Psoas muscle (tissue), 8 donors: ENCODE data around the gene DOCK3. TPM values are rescaled to one million over a fixed set of nuclear protein-coding genes. Genes with fewer than 3 reads are reported as not detected.
"Not testable (repeated sequence)": the region's sequence is repeated elsewhere in the genome, so short reads cannot be mapped to it uniquely, and the experiment has no call there.

Experiments
- ATAC-seq, 4 donors: fragments of 200-7000 bp; cut with Tn5 transposase; one replicate each; pipeline ENCODE4 v1.9.1; 2020; ENCODE audit warnings: moderate library complexity in 3 of 4, mild to moderate bottlenecking in 2 of 4
- DNase-seq, 2 donors: peaks; one replicate each; pipeline ENCODE4 v3.0.0-alpha.2; 2020
- H3K27ac ChIP-seq: fragments of 200-600 bp; one replicate; pipeline ENCODE4 v1.8.0; 2022
- H3K27me3 ChIP-seq, 3 donors: fragments of 200-600 bp in 1 of 3; one replicate each; pipeline versions ENCODE4 v1.6.1 to v1.8.0; 2013 to 2022; ENCODE audit warnings: low read length in 2 of 3, mild to moderate bottlenecking in 2 of 3, moderate library complexity in 1 of 3; ENCODE audit not compliant: insufficient read depth in 3 of 3
- H3K36me3 ChIP-seq, 2 donors: fragments of 200-600 bp in 1 of 2; one replicate each; pipeline versions ENCODE4 v1.6.1 to v1.8.0; 2013 to 2022; ENCODE audit warnings: low read depth in 1 of 2, mild to moderate bottlenecking in 1 of 2, moderate library complexity in 1 of 2; ENCODE audit not compliant: insufficient read depth in 1 of 2
- H3K4me1 ChIP-seq: fragments of 200-600 bp; one replicate; pipeline ENCODE4 v1.8.0; 2022
- H3K4me3 ChIP-seq: fragments of 200-600 bp; one replicate; pipeline ENCODE4 v1.8.0; 2022; ENCODE audit warnings: mild to moderate bottlenecking
- H3K9me3 ChIP-seq: fragments of 200-600 bp; one replicate; pipeline ENCODE4 v1.8.0; 2022
- CTCF ChIP-seq: fragments of 200-600 bp; IDR thresholded peaks from one replicate; pipeline ENCODE4 v1.8.0; 2022; ENCODE audit warnings: antibody characterized with exemption
- WGBS, 3 donors: extraction: QIAGEN DNeasy Blood & Tissue Kit; methylation state at CpG; one replicate each; pipeline versions ENCODE4 v1.1.6 to v1.1.7; 2013; 5-methylcytosine and 5-hydroxymethylcytosine counted together
- intact Hi-C, 2 donors: fragments of 100-400 bp; cut with DNase I; formaldehyde crosslinking; loops; one replicate each; pipeline versions ENCODE4 v1.11.0 to v1.14.2; 2022
- polyA plus RNA-seq, 3 donors: library from polyadenylated mRNA; stranded (reverse); fragments of 200-250 nt; gene quantifications; one replicate each; pipeline ENCODE4 v1.2.3, GENCODE V29; 2013
- total RNA-seq, 4 donors: library from RNA; stranded (reverse); fragmentation: NEBNext Ultra II Directional in 2 of 4; extraction: Animal tissue kit (Norgen Biotek cat#: 25700) in 2 of 4; gene quantifications; one replicate each; pipeline versions ENCODE4 v1.2.1 to v1.2.4, GENCODE V29; 2021 to 2023
- donor health status: healthy with polysubstance abuse.
- donor health status: DM: no; HTN: no; CAD: no; lungs with moderate emphysema.
- donor health status: Bipolar disorder and iron deficiency.
- donor health status: healthy.
- donor health status: DM: yes; HTN: yes; CAD: no.
- donor health status: DM: no; HTN: no; CAD: no.
- donor health status: DM: no; HTN: no; CAD: no.
- donor health status: DM: yes; HTN: yes; CAD: no.

DOCK3 gene
- total and polyA plus RNA-seq, 7 donors = 0.01 to 0.91 (median 0.87) TPM

- no peaks in the 10 kb centered on the region for H3K36me3 ChIP-seq
- TF ChIP-seq CTCF = no peak
- H3K27ac ChIP-seq = no peak overlapping the region
- DNase-seq = no peak
- no peaks in the 10 kb centered on the region for H3K9me3 ChIP-seq
- 88 to 97% (median 95%) methylated on average over 1 of the region's 1 CpG for WGBS, 3 donors
- ATAC-seq = no peak
- intact Hi-C loops = no loop called here
- no peaks in the 10 kb centered on the region for H3K27me3 ChIP-seq
- no peak overlapping the region for H3K4me3 ChIP-seq
- H3K4me1 ChIP-seq = no peaks in the 10 kb centered on the region
Observed at GRCh38 chr3:50923955-50924354, 249.2 kb downstream of the DOCK3 start.

DNA sequence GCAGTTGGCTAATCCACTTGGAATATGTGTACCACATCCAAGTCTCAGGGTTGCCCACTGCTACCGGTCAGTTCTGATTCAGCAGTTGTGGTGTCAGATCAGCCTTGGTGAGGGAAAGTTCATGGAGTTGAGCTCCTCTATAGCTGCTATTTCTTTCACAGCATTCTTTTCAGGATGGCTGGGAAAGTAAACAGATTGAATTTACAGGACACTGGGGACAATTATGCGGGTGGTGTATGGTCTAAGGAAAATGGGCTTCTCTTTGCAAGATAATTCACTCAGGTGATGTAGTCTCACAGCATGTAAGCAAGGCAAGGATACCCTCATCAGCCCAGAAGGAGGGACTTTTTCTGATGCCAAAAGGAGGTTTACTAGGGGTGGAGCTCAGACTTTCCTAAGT lies 249.9 kb downstream of the DOCK3 start:
- intact Hi-C loops = no loop called here
- Histone ChIP-seq H3K27me3 (no peaks in the 10 kb centered on the region), H3K27ac (no peak overlapping the region), H3K4me3 (no peak overlapping the region), H3K4me1 (no peaks in the 10 kb centered on the region), H3K9me3 (no peaks in the 10 kb centered on the region), H3K36me3 (no peaks in the 10 kb centered on the region)
- no peak for TF ChIP-seq CTCF
- ATAC-seq (no peak), DNase-seq (no peak)
- WGBS, 3 donors = 57 to 74% (median 70%) methylated on average over 2 of the region's 2 CpGs

DNA sequence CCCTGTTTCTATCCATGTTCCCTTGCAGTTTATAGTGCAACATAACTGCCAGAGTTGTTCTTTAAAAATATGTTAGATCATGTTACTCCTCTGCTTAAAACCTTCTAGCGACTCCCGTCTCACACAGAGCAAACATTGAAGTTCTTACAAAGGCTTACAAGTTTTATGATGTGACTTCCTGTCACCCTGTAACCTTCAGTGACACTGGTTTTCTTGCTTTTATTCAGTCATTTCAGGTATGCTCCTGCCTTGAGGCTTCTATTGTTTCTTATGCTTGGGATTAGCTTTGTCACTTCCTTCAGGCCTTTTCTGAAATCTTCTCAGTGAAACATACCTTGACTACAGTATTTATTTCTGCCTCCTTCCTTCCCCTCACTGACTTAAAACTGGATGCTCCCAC lies 252.1 kb downstream of the DOCK3 start:
- no peak for TF ChIP-seq CTCF
- no peak overlapping the region for H3K4me3 ChIP-seq
- H3K27me3 ChIP-seq = no peaks in the 10 kb centered on the region
- ATAC-seq = no peak
- no peaks in the 10 kb centered on the region for H3K36me3 ChIP-seq
- intact Hi-C loops = no loop called here
- no peak overlapping the region for H3K27ac ChIP-seq
- H3K9me3 ChIP-seq = no peaks in the 10 kb centered on the region
- H3K4me1 ChIP-seq = no peaks in the 10 kb centered on the region
- no peak for DNase-seq
- WGBS, 3 donors = 4 to 11% (median 9%) methylated on average over 2 of the region's 2 CpGs

GRCh38 chr3:50930371-50931208 lies 255.9 kb downstream of the DOCK3 start:
- no peaks in the 10 kb centered on the region for H3K36me3 ChIP-seq
- H3K4me3 ChIP-seq = no peak overlapping the region
- H3K4me1 ChIP-seq = no peaks in the 10 kb centered on the region
- ATAC-seq = no peak
- WGBS, 3 donors = 80 to 83% (median 81%) methylated on average over 18 to 20 of the region's 20 CpGs
- no peaks in the 10 kb centered on the region for H3K27me3 ChIP-seq
- H3K9me3 ChIP-seq = no peaks in the 10 kb centered on the region
- intact Hi-C loops = no loop called here
- DNase-seq = no peak
- no peak for TF ChIP-seq CTCF
- H3K27ac ChIP-seq = no peak overlapping the region

DNA sequence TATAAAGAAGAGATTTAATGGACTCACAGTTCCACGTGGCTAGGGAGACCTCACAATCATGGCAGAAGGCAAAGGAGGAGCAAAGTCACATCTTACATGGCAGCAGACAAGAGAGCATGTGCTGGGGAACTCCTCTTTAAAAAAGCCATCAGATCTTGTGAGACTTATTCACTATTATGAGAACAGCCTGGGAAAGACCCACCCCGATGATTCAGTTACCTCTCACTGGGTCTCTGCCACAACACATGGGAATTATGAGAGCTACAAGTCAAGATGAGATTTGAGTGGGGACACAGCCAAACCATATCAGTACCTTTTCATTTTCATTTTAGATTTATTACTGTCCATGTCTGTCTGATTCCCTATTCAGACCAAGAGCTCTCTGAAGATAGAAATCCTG lies 258.2 kb downstream of the DOCK3 start:
- WGBS, 3 donors = 62 to 70% (median 69%) methylated on average over 2 of the region's 2 CpGs
- DNase-seq, intact Hi-C loops: not testable (repeated sequence)

More for the DNA sequence above, 258.2 kb downstream of the DOCK3 start:
- not testable (repeated sequence) for H3K36me3 ChIP-seq, H3K9me3 ChIP-seq, H3K27ac ChIP-seq, ATAC-seq, H3K4me1 ChIP-seq, H3K4me3 ChIP-seq, H3K27me3 ChIP-seq
